ENCODE results near the gene KITLG.

- TF ChIP-seq MAX (IDR thresholded peaks at IDR 0.05): no peak
- TF ChIP-seq, protein P1, sequence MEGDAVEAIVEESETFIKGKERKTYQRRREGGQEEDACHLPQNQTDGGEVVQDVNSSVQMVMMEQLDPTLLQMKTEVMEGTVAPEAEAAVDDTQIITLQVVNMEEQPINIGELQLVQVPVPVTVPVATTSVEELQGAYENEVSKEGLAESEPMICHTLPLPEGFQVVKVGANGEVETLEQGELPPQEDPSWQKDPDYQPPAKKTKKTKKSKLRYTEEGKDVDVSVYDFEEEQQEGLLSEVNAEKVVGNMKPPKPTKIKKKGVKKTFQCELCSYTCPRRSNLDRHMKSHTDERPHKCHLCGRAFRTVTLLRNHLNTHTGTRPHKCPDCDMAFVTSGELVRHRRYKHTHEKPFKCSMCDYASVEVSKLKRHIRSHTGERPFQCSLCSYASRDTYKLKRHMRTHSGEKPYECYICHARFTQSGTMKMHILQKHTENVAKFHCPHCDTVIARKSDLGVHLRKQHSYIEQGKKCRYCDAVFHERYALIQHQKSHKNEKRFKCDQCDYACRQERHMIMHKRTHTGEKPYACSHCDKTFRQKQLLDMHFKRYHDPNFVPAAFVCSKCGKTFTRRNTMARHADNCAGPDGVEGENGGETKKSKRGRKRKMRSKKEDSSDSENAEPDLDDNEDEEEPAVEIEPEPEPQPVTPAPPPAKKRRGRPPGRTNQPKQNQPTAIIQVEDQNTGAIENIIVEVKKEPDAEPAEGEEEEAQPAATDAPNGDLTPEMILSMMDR (IDR thresholded peaks at IDR 0.05; ENCODE audit: low read depth, low read length, missing input control): no peak
- TF ChIP-seq REST (IDR thresholded peaks at IDR 0.05): no peak
Observed at GRCh38 chr12:88546853-88547252, 33.4 kb downstream of the KITLG start.
